ENCODE measurements around the gene SHC2.
"Not testable (repeated sequence)": the region's sequence is repeated elsewhere in the genome, so short reads cannot be mapped to it uniquely, and the experiment has no call there.

The SHC2 gene

GRCh38 chr19:397941-398706 is 62.7 kb downstream of the SHC2 start:
- no peak for TF ChIP-seq CTCF (IDR thresholded peaks at IDR 0.05; ENCODE audit: low read depth, low read length)
- H3K4me3 ChIP-seq (replicated peaks in 1 of 2; ENCODE audit: low read depth in 2 of 2, low read length in 2 of 2), result no peak overlapping the region
- no peak for DNase-seq (ENCODE audit: low read depth in 2 of 2)

GRCh38 chr19:397321-397720 is 63.5 kb downstream of the SHC2 start:
- TF ChIP-seq CTCF (IDR thresholded peaks at IDR 0.05; ENCODE audit: low read depth, low read length), result no peak
- DNase-seq (ENCODE audit: low read depth in 2 of 2), result no peak
- H3K4me3 ChIP-seq (replicated peaks in 1 of 2; ENCODE audit: low read depth in 2 of 2, low read length in 2 of 2), result no peak overlapping the region

DNA sequence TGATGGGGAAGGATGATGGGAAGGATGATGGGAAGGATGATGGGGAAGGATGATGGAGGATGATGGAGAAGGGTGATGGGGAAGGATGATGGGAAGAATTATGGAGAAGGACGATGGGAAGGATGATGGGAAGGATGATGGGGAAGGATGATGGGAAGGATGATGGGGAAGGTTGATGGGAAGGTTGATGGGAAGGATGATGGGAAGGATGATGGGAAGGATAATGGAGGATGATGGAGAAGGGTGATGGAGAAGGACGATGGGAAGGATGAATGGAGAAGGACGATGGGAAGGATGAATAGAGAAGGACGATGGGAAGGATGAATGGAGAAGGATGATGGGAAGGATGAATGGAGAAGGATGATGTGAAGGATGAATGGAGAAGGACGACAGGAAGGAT is 65.4 kb downstream of the SHC2 start:
- DNase-seq (ENCODE audit: low read depth in 2 of 2), result no peak
- H3K4me3 ChIP-seq (replicated peaks in 1 of 2; ENCODE audit: low read depth in 2 of 2, low read length in 2 of 2), result no peak overlapping the region
- TF ChIP-seq CTCF (IDR thresholded peaks at IDR 0.05; ENCODE audit: low read depth, low read length), result no peak

- not testable (repeated sequence) for H3K4me3 ChIP-seq (replicated peaks in 1 of 2; ENCODE audit: low read depth in 2 of 2, low read length in 2 of 2); DNase-seq (ENCODE audit: low read depth in 2 of 2)
These were observed 66.0 kb downstream of the SHC2 start for GRCh38 chr19:394857-395256.

DNA sequence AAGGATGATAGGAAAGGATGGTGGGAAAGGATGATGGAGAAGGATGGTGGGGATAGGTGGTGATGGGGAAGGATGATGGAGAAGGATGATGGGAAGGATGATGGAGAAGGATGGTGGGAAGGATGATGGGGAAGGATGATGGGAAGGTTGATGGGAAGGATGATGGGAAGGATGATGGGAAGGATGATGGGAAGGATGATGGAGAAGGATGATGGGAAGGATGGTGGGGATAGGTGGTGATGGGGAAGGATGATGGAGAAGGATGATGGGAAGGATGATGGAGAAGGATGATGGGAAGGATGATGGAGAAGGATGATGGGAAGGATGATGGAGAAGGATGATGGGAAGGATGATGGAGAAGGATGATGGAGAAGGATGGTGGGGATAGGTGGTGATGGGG is 67.3 kb downstream of the SHC2 start:
- DNase-seq (ENCODE audit: low read depth in 2 of 2); H3K4me3 ChIP-seq (replicated peaks in 1 of 2; ENCODE audit: low read depth in 2 of 2, low read length in 2 of 2): not testable (repeated sequence)

DNA sequence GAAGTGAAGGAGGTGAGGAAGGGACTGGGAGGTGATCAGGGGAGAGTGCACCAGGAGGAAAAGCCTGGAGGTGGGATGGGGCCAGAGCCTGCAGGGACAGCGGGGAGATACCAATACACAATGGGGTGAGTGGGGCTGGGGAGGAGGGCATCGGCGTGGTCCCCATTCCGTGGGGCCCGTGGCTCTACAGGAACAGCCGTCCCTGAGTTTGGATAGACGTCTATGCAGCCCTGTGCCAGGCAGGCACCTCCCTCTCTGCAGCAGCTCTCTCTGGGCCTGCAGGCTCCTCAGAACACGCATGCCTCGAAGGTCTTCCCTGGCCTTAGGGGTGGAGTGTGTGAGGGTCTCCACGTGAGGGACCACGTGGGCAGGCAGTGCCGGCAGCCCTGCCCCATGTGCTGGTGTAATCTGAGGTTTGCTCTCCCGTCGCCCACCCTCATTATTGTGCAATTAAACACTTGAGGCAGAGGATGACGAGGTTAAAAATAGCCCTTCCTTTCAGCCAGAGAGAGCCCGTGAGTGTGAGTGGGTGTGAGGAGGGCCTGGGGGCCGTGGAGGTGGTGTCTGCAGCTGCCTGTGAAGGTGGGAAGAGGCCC is 68.4 kb downstream of the SHC2 start:
- no peak overlapping the region for H3K4me3 ChIP-seq (replicated peaks in 1 of 2; ENCODE audit: low read depth in 2 of 2, low read length in 2 of 2)
- no peak for TF ChIP-seq CTCF (IDR thresholded peaks at IDR 0.05; ENCODE audit: low read depth, low read length)
- DNase-seq (ENCODE audit: low read depth in 2 of 2), result no peak

DNA sequence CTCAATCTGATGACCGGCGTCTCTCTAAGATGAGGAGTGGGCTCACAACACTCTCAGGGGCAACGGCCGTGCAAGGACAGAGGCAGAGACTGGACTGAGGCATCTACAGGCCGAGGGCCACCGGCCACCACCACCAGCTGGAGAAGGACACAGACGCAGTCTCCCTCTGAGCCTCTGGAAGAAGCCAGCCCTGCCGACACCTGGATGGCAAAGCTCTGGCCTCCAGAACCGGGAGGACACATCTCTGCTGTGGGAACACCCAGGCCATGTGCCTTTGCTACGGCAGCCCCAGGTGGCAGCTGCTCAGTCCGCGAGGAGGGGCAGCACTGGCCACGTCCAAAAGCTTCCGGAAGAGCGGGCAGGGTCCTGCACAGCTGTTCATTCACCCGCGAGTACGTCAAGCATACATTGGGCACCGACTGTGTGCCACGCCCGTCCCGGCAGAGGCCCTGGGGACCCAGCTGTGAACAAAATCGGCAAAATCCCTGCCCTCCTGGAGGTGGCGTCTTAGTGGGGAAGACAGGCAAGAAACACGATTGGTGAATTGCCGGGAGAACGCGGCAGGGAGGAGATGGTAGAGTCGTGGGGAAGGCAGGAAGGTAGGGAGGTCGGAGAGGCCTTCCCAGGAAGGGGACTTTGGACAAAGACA is 69.0 kb downstream of the SHC2 start:
- no peak overlapping the region for H3K4me3 ChIP-seq (replicated peaks in 1 of 2; ENCODE audit: low read depth in 2 of 2, low read length in 2 of 2)
- no peak for TF ChIP-seq CTCF (IDR thresholded peaks at IDR 0.05; ENCODE audit: low read depth, low read length)
- no peak for DNase-seq (ENCODE audit: low read depth in 2 of 2)

Data from cardiac fibroblast (primary cell).